Hepatocyte (in vitro differentiated cells): ENCODE results near the gene LYZL4. TPM values are rescaled to one million over a fixed set of nuclear protein-coding genes. Genes with fewer than 3 reads are reported as not detected.

Source experiments
- DNase-seq: peaks from one replicate; pipeline ENCODE4 v3.0.0-alpha.2; 2016; ENCODE audit warnings: low spot score
- H2AFZ ChIP-seq: fragments of 200-600 bp; sonication (generic); 2 replicates; pipeline ENCODE4 v1.6.0; 2016; ENCODE audit warnings: antibody characterized with exemption, mild to moderate bottlenecking
- H3K27ac ChIP-seq: fragments of 200-600 bp; sonication (generic); 2 replicates; pipeline ENCODE4 v1.5.1; 2016; ENCODE audit warnings: mild to moderate bottlenecking
- H3K27me3 ChIP-seq: fragments of 200-600 bp; sonication (generic); 2 replicates; pipeline ENCODE4 v1.6.1; 2016
- H3K36me3 ChIP-seq: fragments of 200-600 bp; sonication (generic); replicated peaks from 2 replicates; pipeline ENCODE4 v1.5.1; 2016; ENCODE audit warnings: low read depth; ENCODE audit not compliant: insufficient read depth
- H3K4me1 ChIP-seq: fragments of 200-600 bp; sonication (generic); 2 replicates; pipeline ENCODE4 v1.5.1; 2016; ENCODE audit warnings: mild to moderate bottlenecking, moderate library complexity; ENCODE audit not compliant: insufficient read depth
- H3K4me2 ChIP-seq: fragments of 200-600 bp; sonication (generic); 2 replicates; pipeline ENCODE4 v1.6.0; 2016
- H3K4me3 ChIP-seq: fragments of 200-600 bp; sonication (generic); 2 replicates; pipeline ENCODE4 v1.5.1; 2016; ENCODE audit warnings: mild to moderate bottlenecking
- H3K79me2 ChIP-seq: fragments of 200-600 bp; sonication (generic); 2 replicates; pipeline ENCODE4 v1.6.0; 2017; ENCODE audit warnings: mild to moderate bottlenecking
- H3K9me2 ChIP-seq: fragments of 200-600 bp; sonication (generic); replicated peaks from 2 replicates; pipeline ENCODE4 v1.6.0; 2017; ENCODE audit warnings: mild to moderate bottlenecking; ENCODE audit not compliant: insufficient read depth
- H3K9me3 ChIP-seq: fragments of 200-600 bp; sonication (generic); 2 replicates; pipeline ENCODE4 v1.5.1; 2016; ENCODE audit warnings: low read depth, mild to moderate bottlenecking
- H4K20me1 ChIP-seq: fragments of 200-600 bp; sonication (generic); 2 replicates; pipeline ENCODE4 v1.6.0; 2016; ENCODE audit warnings: mild to moderate bottlenecking; ENCODE audit not compliant: insufficient read depth, poor library complexity, severe bottlenecking
- CTCF ChIP-seq: fragments of 200-600 bp; sonication (generic); IDR thresholded peaks from 2 replicates; pipeline ENCODE4 v1.5.1; 2016; ENCODE audit warnings: antibody characterized with exemption, mild to moderate bottlenecking; ENCODE audit not compliant: poor library complexity
- EZH2 ChIP-seq: fragments of 200-600 bp; sonication (generic); IDR thresholded peaks from 2 replicates; pipeline ENCODE4 v1.6.1; 2016; ENCODE audit warnings: antibody characterized with exemption, mild to moderate bottlenecking, borderline replicate concordance
- EZH2phosphoT487 ChIP-seq: fragments of 200-600 bp; sonication (generic); IDR thresholded peaks from one replicate; pipeline ENCODE4 v1.6.1; 2018; ENCODE audit warnings: antibody characterized with exemption, mild to moderate bottlenecking, low read depth, moderate library complexity; ENCODE audit not compliant: unreplicated experiment, severe bottlenecking
- WGBS: methylation state at CpG from one replicate; pipeline ENCODE4 v1.1.6; 2016; ENCODE audit warnings: low lambda C conversion rate; ENCODE audit errors: missing lambda C conversion rate; 5-methylcytosine and 5-hydroxymethylcytosine counted together
- polyA plus RNA-seq: library from polyadenylated mRNA; unstranded; fragments of >200 nt; fragmentation: Nextera tagmentation; extraction: Ambion mirVana; gene quantifications from 2 replicates; pipeline ENCODE4 v1.2.1, GENCODE V29; 2016
- total RNA-seq: library from RNA; depleted of rRNA; stranded (reverse); fragments of >200 nt; gene quantifications from 2 replicates; pipeline ENCODE4 v1.2.3, GENCODE V29; 2014

Gene LYZL4
- total and polyA plus RNA-seq, 2 experiments from 2014 or later, result not detected

- Histone ChIP-seq H3K79me2 (no peaks in the 10 kb centered on the region), H3K36me3 (no peaks in the 10 kb centered on the region), H4K20me1 (no peaks in the 10 kb centered on the region), H3K27me3 (peaks cover 23% of the 10 kb centered on the region), H3K9me3 (no peaks in the 10 kb centered on the region), H3K9me2 (no peaks in the 10 kb centered on the region), H3K4me2 (no peak overlapping the region), H2AFZ (no peak overlapping the region), H3K27ac (no peak overlapping the region), H3K4me1 (no peaks in the 10 kb centered on the region), H3K4me3 (no peak overlapping the region)
- 71% methylated on average over 1 of the region's 1 CpG for WGBS
- DNase-seq, result no peak
- TF ChIP-seq EZH2phosphoT487, result no peak
- TF ChIP-seq EZH2, result no peak
- TF ChIP-seq CTCF, result no peak
Observed at GRCh38 chr3:42357335-42357734, 53.1 kb downstream of the LYZL4 start.

- Histone ChIP-seq H2AFZ (no peak overlapping the region), H3K36me3 (no peaks in the 10 kb centered on the region), H3K79me2 (no peaks in the 10 kb centered on the region), H3K27ac (no peak overlapping the region), H3K27me3 (peaks cover 27% of the 10 kb centered on the region), H3K9me2 (no peaks in the 10 kb centered on the region), H3K4me3 (no peak overlapping the region), H3K4me1 (no peaks in the 10 kb centered on the region), H4K20me1 (no peaks in the 10 kb centered on the region), H3K4me2 (no peak overlapping the region), H3K9me3 (no peaks in the 10 kb centered on the region)
- no peak for DNase-seq
- TF ChIP-seq EZH2phosphoT487 (no peak), CTCF (no peak), EZH2 (no peak)
Observed at GRCh38 chr3:42355612-42356011, 54.8 kb downstream of the LYZL4 start.

GRCh38 chr3:42353631-42354030 is 56.8 kb downstream of the LYZL4 start:
- DNase-seq, result no peak
- TF ChIP-seq CTCF (no peak), EZH2phosphoT487 (no peak), EZH2 (no peak)

GRCh38 chr3:42351207-42351606 is 59.2 kb downstream of the LYZL4 start:
- Histone ChIP-seq H3K27ac (no peak overlapping the region), H3K4me1 (no peaks in the 10 kb centered on the region), H3K4me2 (no peak overlapping the region), H4K20me1 (no peaks in the 10 kb centered on the region), H3K4me3 (no peak overlapping the region), H3K27me3 (peaks cover 27% of the 10 kb centered on the region), H3K9me3 (no peaks in the 10 kb centered on the region), H3K79me2 (no peaks in the 10 kb centered on the region), H2AFZ (no peak overlapping the region), H3K9me2 (no peaks in the 10 kb centered on the region), H3K36me3 (no peaks in the 10 kb centered on the region)
- 56% methylated on average over 2 of the region's 2 CpGs for WGBS
- TF ChIP-seq CTCF (no peak), EZH2 (no peak), EZH2phosphoT487 (no peak)
- DNase-seq, result no peak

More at GRCh38 chr3:42353631-42354030, 56.8 kb downstream of the LYZL4 start:
- Histone ChIP-seq H3K9me3 (no peaks in the 10 kb centered on the region), H3K27me3 (peaks cover 27% of the 10 kb centered on the region), H4K20me1 (no peaks in the 10 kb centered on the region), H3K9me2 (no peaks in the 10 kb centered on the region), H2AFZ (no peak overlapping the region), H3K27ac (no peak overlapping the region), H3K4me1 (no peaks in the 10 kb centered on the region), H3K4me2 (no peak overlapping the region), H3K79me2 (no peaks in the 10 kb centered on the region), H3K4me3 (no peak overlapping the region), H3K36me3 (no peaks in the 10 kb centered on the region)
